ENCODE measurements around the gene SLAMF7.
"Not testable (repeated sequence)": the region's sequence is repeated elsewhere in the genome, so short reads cannot be mapped to it uniquely, and the experiment has no call there.

Gene SLAMF7, protein sequence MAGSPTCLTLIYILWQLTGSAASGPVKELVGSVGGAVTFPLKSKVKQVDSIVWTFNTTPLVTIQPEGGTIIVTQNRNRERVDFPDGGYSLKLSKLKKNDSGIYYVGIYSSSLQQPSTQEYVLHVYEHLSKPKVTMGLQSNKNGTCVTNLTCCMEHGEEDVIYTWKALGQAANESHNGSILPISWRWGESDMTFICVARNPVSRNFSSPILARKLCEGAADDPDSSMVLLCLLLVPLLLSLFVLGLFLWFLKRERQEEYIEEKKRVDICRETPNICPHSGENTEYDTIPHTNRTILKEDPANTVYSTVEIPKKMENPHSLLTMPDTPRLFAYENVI

GRCh38 chr1:160739098-160739511, at the start of gene SLAMF7:
SLAMF7 (plus strand) TSS chr1:160739247; CDS start chr1:160739302, 55 bp downstream.
- no peaks in the 10 kb centered on the region for H3K4me1 ChIP-seq (ENCODE audit: control insufficient read depth, insufficient read depth, low read length)
- H3K36me3 ChIP-seq (ENCODE audit: control insufficient read depth, insufficient read depth, low read length) = no peaks in the 10 kb centered on the region
- no peak within 1 kb of the TSS for H3K4me3 ChIP-seq (ENCODE audit: low read length)
- no peaks in the 10 kb centered on the region for H3K9me3 ChIP-seq (ENCODE audit: control insufficient read depth, insufficient read depth, low read length)
- no peak for DNase-seq (ENCODE audit: low read depth, low spot score)
- H3K27me3 ChIP-seq (ENCODE audit: control insufficient read depth, insufficient read depth, low read length) = no peaks in the 10 kb centered on the region
- no CpG with 5 or more reads among the region's 5 CpGs for WGBS (ENCODE audit: insufficient coverage, insufficient read length)
- no peak within 1 kb of the TSS for H3K27ac ChIP-seq (ENCODE audit: low read length)

GRCh38 chr1:160692390-160692789, 46.7 kb upstream of the SLAMF7 start:
- H3K27ac ChIP-seq (ENCODE audit: low read length); DNase-seq (ENCODE audit: low read depth, low spot score); H3K4me3 ChIP-seq (ENCODE audit: low read length); H3K36me3 ChIP-seq (ENCODE audit: control insufficient read depth, insufficient read depth, low read length); H3K9me3 ChIP-seq (ENCODE audit: control insufficient read depth, insufficient read depth, low read length); H3K27me3 ChIP-seq (ENCODE audit: control insufficient read depth, insufficient read depth, low read length); H3K4me1 ChIP-seq (ENCODE audit: control insufficient read depth, insufficient read depth, low read length): not testable (repeated sequence)
- WGBS (ENCODE audit: insufficient coverage, insufficient read length) = no CpG with 5 or more reads among the region's 10 CpGs

DNA sequence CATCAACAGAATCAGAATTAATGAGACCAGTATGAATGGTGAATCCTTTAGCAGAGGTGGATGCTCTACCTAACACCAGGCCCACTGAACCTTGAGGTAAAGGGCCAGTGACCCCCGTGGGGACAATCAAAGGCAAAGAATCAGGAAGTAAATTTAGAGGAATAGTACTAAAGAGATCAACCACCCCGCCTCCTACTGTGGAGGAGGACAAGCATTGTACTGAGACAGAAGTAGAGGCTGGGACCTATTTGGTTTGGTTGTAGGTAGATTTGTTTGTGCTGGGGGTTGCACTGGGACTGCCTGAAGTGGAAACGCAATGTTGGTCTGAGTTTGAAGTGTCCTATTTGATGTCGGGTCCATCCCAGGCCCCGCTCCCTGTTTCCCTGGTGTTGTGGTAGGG, 36.9 kb upstream of the SLAMF7 start:
- DNase-seq (ENCODE audit: low read depth, low spot score) = no peak
- H3K4me1 ChIP-seq (ENCODE audit: control insufficient read depth, insufficient read depth, low read length) = no peaks in the 10 kb centered on the region
- H3K9me3 ChIP-seq (ENCODE audit: control insufficient read depth, insufficient read depth, low read length) = no peaks in the 10 kb centered on the region
- H3K27me3 ChIP-seq (ENCODE audit: control insufficient read depth, insufficient read depth, low read length) = no peaks in the 10 kb centered on the region
- no CpG with 5 or more reads among the region's 5 CpGs for WGBS (ENCODE audit: insufficient coverage, insufficient read length)
- H3K36me3 ChIP-seq (ENCODE audit: control insufficient read depth, insufficient read depth, low read length) = no peaks in the 10 kb centered on the region
- no peak overlapping the region for H3K27ac ChIP-seq (ENCODE audit: low read length)
- H3K4me3 ChIP-seq (ENCODE audit: low read length) = no peak overlapping the region

DNA sequence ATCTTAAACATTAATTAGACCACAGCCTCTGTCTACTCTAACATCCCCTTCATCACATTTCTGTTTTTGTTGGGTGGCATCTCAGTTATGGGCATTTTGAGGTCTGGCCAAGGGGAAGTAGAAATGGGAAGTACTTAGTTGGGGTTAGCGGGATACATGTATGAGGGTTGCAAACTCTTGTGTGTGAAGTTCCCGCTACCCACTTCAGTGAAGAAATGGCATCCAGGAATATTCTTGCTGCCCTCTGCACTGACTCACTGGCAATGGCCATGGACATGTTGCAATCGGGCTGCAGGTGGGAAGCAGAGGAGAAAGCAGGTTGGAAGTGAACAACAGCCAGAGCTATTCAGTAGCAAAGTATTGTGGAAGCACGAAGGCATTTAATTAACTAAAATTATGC, 34.8 kb upstream of the SLAMF7 start:
- Histone ChIP-seq H3K4me1 (ENCODE audit: control insufficient read depth, insufficient read depth, low read length) (no peaks in the 10 kb centered on the region), H3K36me3 (ENCODE audit: control insufficient read depth, insufficient read depth, low read length) (no peaks in the 10 kb centered on the region), H3K27me3 (ENCODE audit: control insufficient read depth, insufficient read depth, low read length) (no peaks in the 10 kb centered on the region), H3K27ac (ENCODE audit: low read length) (no peak overlapping the region), H3K4me3 (ENCODE audit: low read length) (no peak overlapping the region), H3K9me3 (ENCODE audit: control insufficient read depth, insufficient read depth, low read length) (no peaks in the 10 kb centered on the region)
- WGBS (ENCODE audit: insufficient coverage, insufficient read length) = no CpG with 5 or more reads among the region's 4 CpGs
- no peak for DNase-seq (ENCODE audit: low read depth, low spot score)

GRCh38 chr1:160705212-160705621, 33.8 kb upstream of the SLAMF7 start:
- WGBS (ENCODE audit: insufficient coverage, insufficient read length) = no CpG with 5 or more reads among the region's 3 CpGs
- DNase-seq (ENCODE audit: low read depth, low spot score); H3K4me3 ChIP-seq (ENCODE audit: low read length); H3K9me3 ChIP-seq (ENCODE audit: control insufficient read depth, insufficient read depth, low read length); H3K36me3 ChIP-seq (ENCODE audit: control insufficient read depth, insufficient read depth, low read length); H3K4me1 ChIP-seq (ENCODE audit: control insufficient read depth, insufficient read depth, low read length); H3K27ac ChIP-seq (ENCODE audit: low read length); H3K27me3 ChIP-seq (ENCODE audit: control insufficient read depth, insufficient read depth, low read length): not testable (repeated sequence)

- H3K27ac ChIP-seq (ENCODE audit: low read length) = no peak overlapping the region
- H3K9me3 ChIP-seq (ENCODE audit: control insufficient read depth, insufficient read depth, low read length) = no peaks in the 10 kb centered on the region
- DNase-seq (ENCODE audit: low read depth, low spot score) = no peak
- H3K36me3 ChIP-seq (ENCODE audit: control insufficient read depth, insufficient read depth, low read length) = no peaks in the 10 kb centered on the region
- no peaks in the 10 kb centered on the region for H3K27me3 ChIP-seq (ENCODE audit: control insufficient read depth, insufficient read depth, low read length)
- H3K4me3 ChIP-seq (ENCODE audit: low read length) = no peak overlapping the region
- no peaks in the 10 kb centered on the region for H3K4me1 ChIP-seq (ENCODE audit: control insufficient read depth, insufficient read depth, low read length)
These were observed 33.3 kb upstream of the SLAMF7 start for GRCh38 chr1:160705742-160706141.

DNA sequence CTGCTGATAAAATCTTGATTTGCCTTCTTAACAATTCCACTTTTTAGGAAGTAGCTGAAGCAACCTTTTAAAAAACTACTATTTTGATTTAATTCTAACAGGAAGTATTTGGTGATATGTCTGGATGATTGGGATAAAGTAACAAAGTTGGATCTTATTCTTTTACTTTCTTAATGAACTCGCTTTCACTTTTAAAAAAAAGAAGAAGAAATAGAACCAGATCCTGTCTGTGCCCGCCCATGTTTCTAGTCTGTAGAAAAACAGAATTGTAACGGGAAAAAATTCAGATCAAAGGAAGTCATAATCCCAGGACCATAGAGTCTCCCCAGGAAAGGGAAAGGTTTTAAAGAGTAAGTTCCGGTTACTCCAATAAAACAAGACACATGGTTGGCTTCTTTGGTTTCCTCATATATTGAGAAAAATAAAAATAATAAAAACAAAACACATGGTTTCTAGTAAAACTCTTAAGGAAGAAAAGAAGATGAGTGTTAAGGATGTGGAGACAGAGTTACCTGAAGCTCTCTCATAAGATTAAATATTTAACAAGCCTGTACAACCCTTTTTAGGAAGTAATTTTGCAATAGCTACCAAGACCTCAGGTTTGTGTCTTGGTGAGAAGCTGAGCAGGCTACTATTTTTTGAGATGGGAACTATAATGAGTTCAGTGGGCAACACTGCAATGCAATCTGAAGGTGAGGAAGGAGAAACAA, 32.4 kb upstream of the SLAMF7 start:
- no peaks in the 10 kb centered on the region for H3K9me3 ChIP-seq (ENCODE audit: control insufficient read depth, insufficient read depth, low read length)
- no peaks in the 10 kb centered on the region for H3K27me3 ChIP-seq (ENCODE audit: control insufficient read depth, insufficient read depth, low read length)
- no peaks in the 10 kb centered on the region for H3K4me1 ChIP-seq (ENCODE audit: control insufficient read depth, insufficient read depth, low read length)
- DNase-seq (ENCODE audit: low read depth, low spot score) = no peak
- no peak overlapping the region for H3K27ac ChIP-seq (ENCODE audit: low read length)
- H3K4me3 ChIP-seq (ENCODE audit: low read length) = no peak overlapping the region
- no peaks in the 10 kb centered on the region for H3K36me3 ChIP-seq (ENCODE audit: control insufficient read depth, insufficient read depth, low read length)
- WGBS (ENCODE audit: insufficient coverage, insufficient read length) = no CpG with 5 or more reads among the region's 4 CpGs

DNA sequence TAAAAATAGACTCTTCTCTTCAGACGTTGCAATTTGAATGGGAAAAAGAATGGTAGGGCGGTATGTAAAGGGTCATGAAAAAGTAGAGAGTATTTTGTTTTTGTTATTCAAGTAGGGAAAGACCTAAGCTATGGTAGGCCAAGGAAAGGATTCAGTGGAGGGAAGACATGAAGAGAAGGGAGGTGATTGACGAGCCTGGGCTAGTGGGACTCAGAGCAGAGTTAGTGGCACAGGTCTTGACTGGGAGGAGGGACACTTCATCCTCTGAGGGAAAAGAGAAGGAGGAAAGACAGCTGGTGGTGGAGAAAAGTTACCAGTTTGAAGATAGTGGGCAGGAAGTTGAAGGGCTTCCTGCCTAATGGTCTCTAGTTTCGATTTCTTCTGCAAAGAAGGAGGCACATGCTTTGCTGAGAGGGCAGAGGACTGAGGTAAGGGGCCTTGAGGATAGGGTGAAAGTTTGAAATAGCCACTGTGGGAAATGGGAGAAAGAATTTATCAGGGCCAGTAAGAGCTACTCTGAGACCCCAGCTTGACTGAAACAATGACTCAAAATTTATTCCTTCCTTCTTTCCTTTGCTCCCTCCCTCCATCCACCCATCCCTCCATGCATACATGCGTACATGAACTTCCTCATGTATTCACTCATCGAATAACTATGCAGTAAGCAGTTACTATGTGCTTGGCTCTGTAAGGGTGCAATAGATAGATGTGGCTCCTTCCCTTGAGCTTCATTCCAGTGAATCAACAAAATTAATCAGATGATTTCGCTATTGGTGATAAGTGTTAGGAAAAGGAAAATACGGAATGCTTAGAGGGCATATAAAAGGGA, 31.6 kb upstream of the SLAMF7 start:
- Histone ChIP-seq H3K27me3 (ENCODE audit: control insufficient read depth, insufficient read depth, low read length) (no peaks in the 10 kb centered on the region), H3K36me3 (ENCODE audit: control insufficient read depth, insufficient read depth, low read length) (no peaks in the 10 kb centered on the region), H3K4me3 (ENCODE audit: low read length) (no peak overlapping the region), H3K27ac (ENCODE audit: low read length) (no peak overlapping the region), H3K4me1 (ENCODE audit: control insufficient read depth, insufficient read depth, low read length) (no peaks in the 10 kb centered on the region), H3K9me3 (ENCODE audit: control insufficient read depth, insufficient read depth, low read length) (no peaks in the 10 kb centered on the region)
- WGBS (ENCODE audit: insufficient coverage, insufficient read length) = 100% methylated on average over 4 of the region's 8 CpGs
- no peak for DNase-seq (ENCODE audit: low read depth, low spot score)

- Histone ChIP-seq H3K27me3 (ENCODE audit: control insufficient read depth, insufficient read depth, low read length) (no peaks in the 10 kb centered on the region), H3K27ac (ENCODE audit: low read length) (no peak overlapping the region), H3K4me1 (ENCODE audit: control insufficient read depth, insufficient read depth, low read length) (no peaks in the 10 kb centered on the region), H3K36me3 (ENCODE audit: control insufficient read depth, insufficient read depth, low read length) (no peaks in the 10 kb centered on the region), H3K4me3 (ENCODE audit: low read length) (no peak overlapping the region), H3K9me3 (ENCODE audit: control insufficient read depth, insufficient read depth, low read length) (no peaks in the 10 kb centered on the region)
- no CpG with 5 or more reads among the region's 4 CpGs for WGBS (ENCODE audit: insufficient coverage, insufficient read length)
- DNase-seq (ENCODE audit: low read depth, low spot score) = no peak
These were observed 30.9 kb upstream of the SLAMF7 start for GRCh38 chr1:160708118-160708517.

GRCh38 chr1:160708801-160709200, 30.2 kb upstream of the SLAMF7 start:
- DNase-seq (ENCODE audit: low read depth, low spot score) = no peak
- Histone ChIP-seq H3K9me3 (ENCODE audit: control insufficient read depth, insufficient read depth, low read length) (no peaks in the 10 kb centered on the region), H3K27me3 (ENCODE audit: control insufficient read depth, insufficient read depth, low read length) (no peaks in the 10 kb centered on the region), H3K27ac (ENCODE audit: low read length) (no peak overlapping the region), H3K36me3 (ENCODE audit: control insufficient read depth, insufficient read depth, low read length) (no peaks in the 10 kb centered on the region), H3K4me1 (ENCODE audit: control insufficient read depth, insufficient read depth, low read length) (no peaks in the 10 kb centered on the region), H3K4me3 (ENCODE audit: low read length) (no peak overlapping the region)
- no CpG with 5 or more reads among the region's 4 CpGs for WGBS (ENCODE audit: insufficient coverage, insufficient read length)
